MM.1S (cell line): ENCODE measurements around the gene PPP1R18.

Source experiments
- EZH2 ChIP-seq: fragments of 300-600 bp; sonication (generic); optimal IDR thresholded peaks from 2 replicates; pipeline ENCODE3; 2017; ENCODE audit warnings: low read depth, mild to moderate bottlenecking, antibody characterized with exemption, low read length, mixed read lengths
- EZH2phosphoT487 ChIP-seq: fragments of 300-600 bp; sonication (generic); IDR thresholded peaks from 2 replicates; pipeline ENCODE4 v1.6.1; 2018; ENCODE audit warnings: antibody characterized with exemption, low read length
- TF ChIP-seq, protein P1 (sequence below): fragments of 300-600 bp; sonication (generic); IDR thresholded peaks from 2 replicates; pipeline ENCODE4 v1.5.1; 2016; ENCODE audit warnings: antibody characterized with exemption, low read length, mixed read lengths

DNA sequence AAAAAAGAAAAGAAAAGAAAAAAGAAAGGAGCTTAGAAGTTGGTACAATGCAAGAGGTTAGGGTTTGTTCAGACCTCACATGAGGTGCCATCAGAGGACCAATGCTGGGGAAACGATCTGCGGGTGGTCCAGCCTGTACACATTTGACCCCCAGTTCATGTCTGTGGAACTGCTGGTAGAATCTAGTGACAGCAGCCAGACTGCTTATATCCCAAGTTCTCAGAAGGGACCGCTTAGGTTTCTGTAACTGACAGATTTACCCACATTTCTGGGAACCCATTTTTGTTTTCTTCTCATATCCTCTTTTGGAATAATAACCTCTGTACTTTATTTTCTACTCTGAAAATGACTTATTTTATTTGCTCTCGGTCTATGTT lies 4.7 kb downstream of the PPP1R18 start:
- TF ChIP-seq, protein P1, sequence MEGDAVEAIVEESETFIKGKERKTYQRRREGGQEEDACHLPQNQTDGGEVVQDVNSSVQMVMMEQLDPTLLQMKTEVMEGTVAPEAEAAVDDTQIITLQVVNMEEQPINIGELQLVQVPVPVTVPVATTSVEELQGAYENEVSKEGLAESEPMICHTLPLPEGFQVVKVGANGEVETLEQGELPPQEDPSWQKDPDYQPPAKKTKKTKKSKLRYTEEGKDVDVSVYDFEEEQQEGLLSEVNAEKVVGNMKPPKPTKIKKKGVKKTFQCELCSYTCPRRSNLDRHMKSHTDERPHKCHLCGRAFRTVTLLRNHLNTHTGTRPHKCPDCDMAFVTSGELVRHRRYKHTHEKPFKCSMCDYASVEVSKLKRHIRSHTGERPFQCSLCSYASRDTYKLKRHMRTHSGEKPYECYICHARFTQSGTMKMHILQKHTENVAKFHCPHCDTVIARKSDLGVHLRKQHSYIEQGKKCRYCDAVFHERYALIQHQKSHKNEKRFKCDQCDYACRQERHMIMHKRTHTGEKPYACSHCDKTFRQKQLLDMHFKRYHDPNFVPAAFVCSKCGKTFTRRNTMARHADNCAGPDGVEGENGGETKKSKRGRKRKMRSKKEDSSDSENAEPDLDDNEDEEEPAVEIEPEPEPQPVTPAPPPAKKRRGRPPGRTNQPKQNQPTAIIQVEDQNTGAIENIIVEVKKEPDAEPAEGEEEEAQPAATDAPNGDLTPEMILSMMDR: no peak
- no peak for TF ChIP-seq EZH2
- TF ChIP-seq EZH2phosphoT487: no peak
